ENCODE measurements around the gene WFIKKN1. TPM values are rescaled to one million over a fixed set of nuclear protein-coding genes. Genes with fewer than 3 reads are reported as not detected.

Gene WFIKKN1
- polyA plus RNA-seq, 3 donors = 0.76 TPM; not detected in 2

- Histone ChIP-seq H3K4me3 (replicated peaks in 1 of 3; ENCODE audit: low read depth in 2 of 3, low read length in 3 of 3) (peak within 1 kb of the TSS in 1 of 3 experiments; percentile 39), H3K4me2 (replicated peaks; ENCODE audit: extremely low read depth, low read length, poor library complexity, severe bottlenecking) (peak within 1 kb of the TSS; percentile 50)
Measured at GRCh38 chr16:674968-675883, 44.4 kb downstream of the WFIKKN1 start, which contains the start of gene RHBDL1. TSS of gene RHBDL1 (plus strand) at chr16:675671. CDS start at chr16:675791, 120 bp downstream.

More at GRCh38 chr16:674968-675883, 44.4 kb downstream of the WFIKKN1 start, which contains the start of gene RHBDL1:
- Mint-ChIP-seq H3K36me3 (peaks cover 25 to 38% of the 10 kb centered on the region in 2 donors), H3K4me3 (peak within 1 kb of the TSS; percentile 27 to 78), H3K9me3 (peaks cover 0 to 5% (median 0%) of the 10 kb centered on the region in 7 donors), H3K4me1 (peaks cover 12% of the 10 kb centered on the region), H3K27me3 (ENCODE audit: low read depth in 3 of 3) (peaks cover 21 to 38% (median 23%) of the 10 kb centered on the region in 3 donors), H3K27ac (no peak within 1 kb of the TSS)
- DNase-seq = no peak
- WGBS (ENCODE audit: insufficient coverage) = 4% methylated on average over 69 of the region's 73 CpGs
- peaks cover 13 to 22% of the 10 kb centered on the region in 2 donors for H3K4me1 ChIP-seq (ENCODE audit: control insufficient read depth in 1 of 2, insufficient read depth in 2 of 2, low read length in 2 of 2)
- H3K27ac ChIP-seq (ENCODE audit: low read depth in 1 of 2, low read length in 2 of 2) = no peak within 1 kb of the TSS
- H2AFZ ChIP-seq (ENCODE audit: insufficient read depth, low read depth, low read length, poor library complexity, severe bottlenecking) = no peak within 1 kb of the TSS
- H4K20me1 ChIP-seq (ENCODE audit: insufficient read depth, low read length) = peaks cover 42% of the 10 kb centered on the region
- H3K9me3 ChIP-seq (replicated peaks in 1 of 2; ENCODE audit: control insufficient read depth in 1 of 2, insufficient read depth in 1 of 2, low read length in 2 of 2) = no peaks in the 10 kb centered on the region
- no peak for TF ChIP-seq CTCF (IDR thresholded peaks at IDR 0.05)
- peaks cover 1% of the 10 kb centered on the region for H3K79me2 ChIP-seq (ENCODE audit: insufficient read depth, low read length)
- intact Hi-C loops (cut with micrococcal nuclease) = no loop called here
- H3K9ac ChIP-seq (ENCODE audit: insufficient read depth, low read length, poor library complexity, severe bottlenecking) = no peak within 1 kb of the TSS
- H3K27me3 ChIP-seq (ENCODE audit: control insufficient read depth in 2 of 2, insufficient read depth in 2 of 2, low read length in 2 of 2) = peaks cover 3 to 30% of the 10 kb centered on the region in 2 donors
- H3K36me3 ChIP-seq (replicated peaks in 1 of 2; ENCODE audit: control insufficient read depth in 1 of 2, insufficient read depth in 2 of 2, low read length in 2 of 2) = peaks cover 37 to 40% of the 10 kb centered on the region in 2 donors
